ENCODE data around the gene IGF2BP2. TPM values are rescaled to one million over a fixed set of nuclear protein-coding genes. Genes with fewer than 3 reads are reported as not detected.
A peak's percentile ranks its signal among the peaks of the same experiment; 100 is the strongest.

Gene IGF2BP2
- total RNA-seq, 1 experiment from 2014 or later: 133 TPM

DNA sequence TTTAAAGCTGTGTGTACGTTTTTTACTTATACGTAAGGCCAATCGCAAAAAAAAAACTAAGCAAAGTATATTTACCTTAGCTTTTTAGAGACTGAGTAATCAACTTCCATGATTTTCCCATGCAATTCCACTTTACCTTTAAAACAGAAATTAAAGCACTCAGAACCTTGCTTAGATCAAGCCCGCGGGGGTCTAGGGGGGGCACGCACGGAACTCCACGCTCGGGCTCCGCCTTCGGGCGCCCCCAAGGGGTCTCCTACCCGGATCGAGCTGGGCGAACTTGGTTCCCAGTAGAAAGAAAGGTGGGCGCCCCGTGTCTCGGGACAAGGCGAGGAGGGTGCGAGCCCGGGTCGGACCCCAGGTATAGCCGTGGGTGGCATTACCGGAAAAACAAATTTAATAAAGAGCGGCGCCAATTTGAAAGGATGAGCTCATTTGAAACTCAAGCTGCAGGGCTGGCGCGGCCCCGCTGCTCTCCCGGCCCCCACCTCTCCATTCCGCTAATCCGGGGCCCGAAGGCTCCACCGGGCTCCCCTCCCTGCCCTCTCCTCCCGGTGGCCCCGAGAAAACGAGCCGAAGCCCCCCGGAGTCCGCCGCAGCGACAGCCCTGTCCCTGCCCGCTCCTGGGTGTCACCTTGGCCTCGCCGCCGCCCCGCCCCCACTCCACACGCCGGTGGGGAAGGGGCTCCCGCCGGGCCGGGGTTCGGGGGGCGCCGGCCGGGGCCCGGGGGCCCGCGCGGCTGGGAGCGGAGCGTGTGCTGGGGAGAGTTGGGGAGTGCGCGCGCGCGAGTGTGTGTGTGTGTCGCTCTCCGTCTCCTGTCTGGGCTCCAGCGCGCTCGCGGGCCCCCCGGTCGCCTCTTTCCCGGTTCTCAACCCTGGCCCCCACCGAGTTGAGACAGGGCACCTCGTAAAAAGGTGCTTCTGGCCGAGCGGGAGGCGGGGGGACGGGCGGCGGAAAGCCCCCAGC, 1.5 kb downstream of the IGF2BP2 start:
- Mint-ChIP-seq H3K4me1 (peaks cover 51% of the 10 kb centered on the region), H3K27ac (peak overlapping the region; percentile 93), H3K9me3 (peaks cover 17% of the 10 kb centered on the region), H3K36me3 (peaks cover 19% of the 10 kb centered on the region), H3K27me3 (ENCODE audit: low read depth) (peaks cover 12% of the 10 kb centered on the region), H3K4me3 (peak overlapping the region; percentile 89)
- TF ChIP-seq AFF4 (CRISPR knock-in tag; IDR thresholded peaks at IDR 0.05; ENCODE audit: borderline replicate concordance) (no peak), ZNF263 (CRISPR knock-in tag; IDR thresholded peaks at IDR 0.05; ENCODE audit: low read depth) (0 out of 2 replicates have a peak, but pooled peaks have one; percentile 11), AR (CRISPR knock-in tag; IDR thresholded peaks at IDR 0.05) (no peak), JAZF1 (CRISPR knock-in tag; IDR thresholded peaks at IDR 0.05) (no peak), OVOL2 (CRISPR knock-in tag; IDR thresholded peaks at IDR 0.05; ENCODE audit: borderline replicate concordance) (no peak), TCF7 (CRISPR knock-in tag; IDR thresholded peaks at IDR 0.05; ENCODE audit: low read depth) (no peak), ZNF121 (CRISPR knock-in tag; IDR thresholded peaks at IDR 0.05) (no peak), ZNF423 (CRISPR knock-in tag; IDR thresholded peaks at IDR 0.05) (peak; percentile 48; the same call in 1 of the 2 replicates), ZBTB21 (CRISPR knock-in tag; IDR thresholded peaks at IDR 0.05; ENCODE audit: borderline replicate concordance) (no peak)
- ATAC-seq: 0 out of 2 replicates have a peak, but pooled peaks have one; percentile 4
- ChIA-PET POLR2A (interaction anchor here (0.8 to 1.5 kb wide), 5 partner anchors 10 to 703 kb away, joined by 3 to 13 read pairs (median 4); partner anchors contain the start of gene TRA2B), CTCF (interaction anchor here (1.0 to 3.7 kb wide), 9 partner anchors 15 to 163 kb away, joined by 3 to 27 read pairs (median 5); no protein-coding TSS in a partner anchor)
- peak; percentile 51 for DNase-seq (ENCODE audit: low spot score)

GRCh38 chr3:185822221-185823000, 2.4 kb downstream of the IGF2BP2 start:
- peak overlapping the region; percentile 86 for H3K4me3 Mint-ChIP-seq
- no peak for DNase-seq (ENCODE audit: low spot score)
- H3K9me3 Mint-ChIP-seq: peaks cover 8% of the 10 kb centered on the region
- peaks cover 9% of the 10 kb centered on the region for H3K27me3 Mint-ChIP-seq (ENCODE audit: low read depth)
- CTCF ChIA-PET: interaction anchor here (1.0 to 3.7 kb wide), 8 partner anchors 14 to 162 kb away, joined by 3 to 27 read pairs (median 5); no protein-coding TSS in a partner anchor
- POLR2A ChIA-PET: interaction anchor here (0.6 to 1.5 kb wide), 6 partner anchors 9 to 704 kb away, joined by 3 to 13 read pairs (median 4); partner anchors contain the start of gene TRA2B
- no peak for TF ChIP-seq ATF6 (CRISPR knock-in tag; IDR thresholded peaks at IDR 0.05)
- TF ChIP-seq STAT6 (CRISPR knock-in tag; conservative IDR thresholded peaks at IDR 0.05; ENCODE audit: low read depth): no peak
- TF ChIP-seq MXD4 (CRISPR knock-in tag; IDR thresholded peaks at IDR 0.05; ENCODE audit: borderline replicate concordance): no peak
- no peak for TF ChIP-seq SMAD4 (CRISPR knock-in tag; IDR thresholded peaks at IDR 0.05)
- TF ChIP-seq IRF2 (CRISPR knock-in tag; IDR thresholded peaks at IDR 0.05; ENCODE audit: borderline replicate concordance, low read depth): no peak
- no peak for TF ChIP-seq MYBL2 (CRISPR knock-in tag; IDR thresholded peaks at IDR 0.05)
- no peak for TF ChIP-seq SOX15 (CRISPR knock-in tag; IDR thresholded peaks at IDR 0.05)
- no peak for ATAC-seq
- H3K36me3 Mint-ChIP-seq: peaks cover 9% of the 10 kb centered on the region
- H3K4me1 Mint-ChIP-seq: peaks cover 56% of the 10 kb centered on the region
- H3K27ac Mint-ChIP-seq: peak overlapping the region; percentile 93

All from WTC11 (cell line).